Neural cell (in vitro differentiated cells): ENCODE results near the gene NSDHL. TPM values are rescaled to one million over a fixed set of nuclear protein-coding genes. Genes with fewer than 3 reads are reported as not detected.

ENCODE experiments used
- H2AFZ ChIP-seq: fragments of 200-600, 300-800 bp; sonication (generic), shearing (Covaris generic); 2 replicates; pipeline ENCODE4 v1.6.0; 2014; ENCODE audit warnings: low read depth, mild to moderate bottlenecking, antibody characterized with exemption, low read length, moderate library complexity
- H3F3A ChIP-seq: fragments of 200-600 bp; shearing (Covaris generic); 2 replicates; pipeline ENCODE4 v1.6.1; 2016; ENCODE audit warnings: mild to moderate bottlenecking, moderate library complexity, mixed read lengths, antibody characterized with exemption, low read length; ENCODE audit not compliant: insufficient read depth, poor library complexity, severe bottlenecking
- H3K27ac ChIP-seq: fragments of 200-600, 300-800 bp; sonication (generic), shearing (Covaris generic); 2 replicates; pipeline ENCODE4 v1.5.1; 2014; ENCODE audit warnings: mild to moderate bottlenecking, low read length, moderate library complexity
- H3K27me3 ChIP-seq: fragments of 300-800, 200-600 bp; sonication (generic), shearing (Covaris generic); 2 replicates; pipeline ENCODE4 v1.6.0; 2014; ENCODE audit warnings: mild to moderate bottlenecking, low read depth, low read length, moderate library complexity; ENCODE audit not compliant: insufficient read depth
- H3K36me3 ChIP-seq: fragments of 300-800, 200-600 bp; sonication (generic), shearing (Covaris generic); 2 replicates; pipeline ENCODE4 v1.5.1; 2014; ENCODE audit warnings: mild to moderate bottlenecking, antibody characterized with exemption, low read length, moderate library complexity; ENCODE audit not compliant: insufficient read depth
- H3K4me2 ChIP-seq: fragments of 300-800, 200-600 bp; sonication (generic), shearing (Covaris generic); 2 replicates; pipeline ENCODE4 v1.6.0; 2014; ENCODE audit warnings: mild to moderate bottlenecking, low read length
- H3K4me3 ChIP-seq: fragments of 300-800, 200-600 bp; sonication (generic), shearing (Covaris generic); 2 replicates; pipeline ENCODE4 v1.5.1; 2014; ENCODE audit warnings: mild to moderate bottlenecking, low read length, moderate library complexity
- H3K79me2 ChIP-seq: fragments of 200-600 bp; shearing (Covaris generic); replicated peaks from 2 replicates; pipeline ENCODE4 v1.6.0; 2014; ENCODE audit warnings: mild to moderate bottlenecking, low read length, moderate library complexity; ENCODE audit not compliant: insufficient read depth
- H3K9ac ChIP-seq: fragments of 300-800, 200-600 bp; sonication (generic), shearing (Covaris generic); 2 replicates; pipeline ENCODE4 v1.6.1; 2016; ENCODE audit warnings: mild to moderate bottlenecking, low read length, mixed read lengths
- H3K9me2 ChIP-seq: fragments of 200-600 bp; shearing (Covaris generic); 2 replicates; pipeline ENCODE4 v1.6.1; 2016; ENCODE audit warnings: mild to moderate bottlenecking, low read length, mixed read lengths; ENCODE audit not compliant: insufficient read depth
- H3K9me3 ChIP-seq: fragments of 200-600, 300-800 bp; sonication (generic), shearing (Covaris generic); 2 replicates; pipeline ENCODE4 v1.6.1; 2016; ENCODE audit warnings: mild to moderate bottlenecking, mixed run types, low read length, moderate library complexity, mixed read lengths
- H4K20me1 ChIP-seq: fragments of 200-600 bp; shearing (Covaris generic); 2 replicates; pipeline ENCODE4 v1.6.1; 2016; ENCODE audit warnings: mild to moderate bottlenecking, mixed run types; ENCODE audit not compliant: insufficient read depth
- CTCF ChIP-seq: fragments of 450-650 bp; IDR thresholded peaks from 2 replicates; pipeline ENCODE4 v1.5.1; 2014; ENCODE audit warnings: antibody characterized with exemption, mild to moderate bottlenecking, moderate library complexity; ENCODE audit not compliant: poor library complexity, severe bottlenecking
- EP300 ChIP-seq: fragments of 450-650 bp; conservative IDR thresholded peaks from 2 replicates; pipeline ENCODE4 v1.6.1; 2014; ENCODE audit warnings: antibody characterized with exemption, mild to moderate bottlenecking, moderate library complexity; ENCODE audit not compliant: poor library complexity, severe bottlenecking
- EZH2 ChIP-seq: fragments of 200-600, 300-800 bp; shearing (Covaris generic), sonication (generic); IDR thresholded peaks from 2 replicates; pipeline ENCODE4 v1.6.1; 2014; ENCODE audit warnings: antibody characterized with exemption, low read length, borderline replicate concordance, mild to moderate bottlenecking; ENCODE audit not compliant: insufficient read depth, poor library complexity, severe bottlenecking
- MXI1 ChIP-seq: fragments of 450-650 bp; conservative IDR thresholded peaks from 2 replicates; pipeline ENCODE4 v1.6.1; 2014; ENCODE audit warnings: antibody characterized with exemption, mild to moderate bottlenecking; ENCODE audit not compliant: poor library complexity, severe bottlenecking
- POLR2AphosphoS5 ChIP-seq: IDR thresholded peaks from 2 replicates; pipeline ENCODE4 v1.6.1; 2012
- RAD21 ChIP-seq: fragments of 450-650 bp; conservative IDR thresholded peaks from 2 replicates; pipeline ENCODE4 v1.6.1; 2014; ENCODE audit warnings: antibody characterized with exemption, mild to moderate bottlenecking, moderate library complexity
- REST ChIP-seq: IDR thresholded peaks from 2 replicates; pipeline ENCODE4 v1.6.1; 2012; ENCODE audit warnings: borderline replicate concordance
- SMC3 ChIP-seq: fragments of 450-650 bp; conservative IDR thresholded peaks from 2 replicates; pipeline ENCODE4 v1.6.1; 2014; ENCODE audit warnings: antibody characterized with exemption, mild to moderate bottlenecking, moderate library complexity; ENCODE audit not compliant: poor library complexity
- TAF1 ChIP-seq: IDR thresholded peaks from 2 replicates; pipeline ENCODE4 v1.6.1; 2012; ENCODE audit warnings: low read depth
- polyA plus RNA-seq: library from polyadenylated mRNA; depleted of rRNA; stranded (reverse); fragments of >200 nt; gene quantifications from 2 replicates; pipeline ENCODE4 v1.2.3, GENCODE V29; 2014

NSDHL gene
- polyA plus RNA-seq, 1 donor from 2014 or later = 18.4 TPM

- Histone ChIP-seq H3K79me2 (no peaks in the 10 kb centered on the region), H4K20me1 (no peaks in the 10 kb centered on the region), H3K36me3 (no peaks in the 10 kb centered on the region), H3F3A (no peaks in the 10 kb centered on the region), H2AFZ (no peak overlapping the region), H3K4me3 (no peak overlapping the region), H3K9ac (no peak overlapping the region), H3K27ac (no peak overlapping the region), H3K9me2 (no peaks in the 10 kb centered on the region), H3K27me3 (no peaks in the 10 kb centered on the region), H3K9me3 (no peaks in the 10 kb centered on the region), H3K4me2 (no peak overlapping the region)
- no peak for TF ChIP-seq EP300
- TF ChIP-seq REST = no peak
- TF ChIP-seq RAD21 = no peak
- no peak for TF ChIP-seq SMC3
- TF ChIP-seq CTCF = no peak
- TF ChIP-seq TAF1 = no peak
- TF ChIP-seq POLR2AphosphoS5 = no peak
- no peak for TF ChIP-seq EZH2
- no peak for TF ChIP-seq MXI1
Observed at GRCh38 chrX:152895121-152895520, 64.3 kb downstream of the NSDHL start.

GRCh38 chrX:152895724-152896420, 65.0 kb downstream of the NSDHL start:
- H3K9ac ChIP-seq = no peak overlapping the region
- no peak overlapping the region for H3K4me3 ChIP-seq
- no peaks in the 10 kb centered on the region for H3F3A ChIP-seq
- no peaks in the 10 kb centered on the region for H3K36me3 ChIP-seq
- H2AFZ ChIP-seq = no peak overlapping the region
- H3K4me2 ChIP-seq = no peak overlapping the region
- H3K79me2 ChIP-seq = no peaks in the 10 kb centered on the region
- H4K20me1 ChIP-seq = no peaks in the 10 kb centered on the region
- H3K27me3 ChIP-seq = no peaks in the 10 kb centered on the region
- no peak overlapping the region for H3K27ac ChIP-seq
- no peaks in the 10 kb centered on the region for H3K9me3 ChIP-seq
- no peaks in the 10 kb centered on the region for H3K9me2 ChIP-seq
- TF ChIP-seq RAD21 (no peak), CTCF (no peak), EZH2 (no peak), SMC3 (no peak), REST (no peak), POLR2AphosphoS5 (no peak), TAF1 (no peak), MXI1 (no peak), EP300 (no peak)
